SJCRH30 (cell line): ENCODE data around the gene SF1. TPM values are rescaled to one million over a fixed set of nuclear protein-coding genes. Genes with fewer than 3 reads are reported as not detected.

Experiments
- DNase-seq, 2 experiments: peaks; one replicate each; pipeline ENCODE4 v3.0.0-alpha.2; 2015 to 2020
- H3K27ac ChIP-seq: fragments of 250-450 bp; sonication (Bioruptor Pico); 2 replicates; pipeline ENCODE4 v1.5.1; 2020; ENCODE audit warnings: mild to moderate bottlenecking, moderate library complexity
- H3K27me3 ChIP-seq: fragments of 250-450 bp; sonication (Bioruptor Pico); 2 replicates; pipeline ENCODE4 v1.5.1; 2020; ENCODE audit warnings: mild to moderate bottlenecking, moderate library complexity
- H3K36me3 ChIP-seq: fragments of 250-450 bp; sonication (Bioruptor Pico); 2 replicates; pipeline ENCODE4 v1.5.1; 2020; ENCODE audit warnings: mild to moderate bottlenecking, moderate library complexity
- H3K4me1 ChIP-seq: fragments of 250-450 bp; sonication (Bioruptor Pico); 2 replicates; pipeline ENCODE4 v1.5.1; 2020; ENCODE audit warnings: mild to moderate bottlenecking, moderate library complexity
- H3K4me3 ChIP-seq: fragments of 250-450 bp; sonication (Bioruptor Pico); 2 replicates; pipeline ENCODE4 v1.5.1; 2020; ENCODE audit warnings: mild to moderate bottlenecking, moderate library complexity
- H3K9me3 ChIP-seq: fragments of 250-450 bp; sonication (Bioruptor Pico); replicated peaks from 2 replicates; pipeline ENCODE4 v1.5.1; 2020; ENCODE audit warnings: mild to moderate bottlenecking, moderate library complexity
- total RNA-seq: library from RNA; depleted of rRNA; stranded (reverse); fragments of >200 nt; shearing (Covaris generic); gene quantifications from 2 replicates; pipeline ENCODE4 v1.2.3, GENCODE V29; 2014

The SF1 gene
- total RNA-seq, 1 experiment from 2014 or later, result 117 TPM

- H3K27ac ChIP-seq, result no peak overlapping the region
- no peaks in the 10 kb centered on the region for H3K36me3 ChIP-seq
- H3K9me3 ChIP-seq, result no peaks in the 10 kb centered on the region
- H3K27me3 ChIP-seq, result peaks cover 31% of the 10 kb centered on the region
- no peak overlapping the region for H3K4me3 ChIP-seq
- peak in 1 of 2 experiments; percentile 53 for DNase-seq
- H3K4me1 ChIP-seq, result peaks cover 6% of the 10 kb centered on the region; the same call in 1 of the 2 replicates
Observed at GRCh38 chr11:64742889-64743590, 35.3 kb downstream of the SF1 start.

GRCh38 chr11:64742087-64742888 is 36.1 kb downstream of the SF1 start:
- Histone ChIP-seq H3K27me3 (peaks cover 31% of the 10 kb centered on the region), H3K4me3 (no peak overlapping the region), H3K36me3 (no peaks in the 10 kb centered on the region), H3K27ac (no peak overlapping the region), H3K4me1 (peaks cover 6% of the 10 kb centered on the region; the same call in 1 of the 2 replicates), H3K9me3 (no peaks in the 10 kb centered on the region)
- no peak for DNase-seq

GRCh38 chr11:64741375-64742086 is 36.8 kb downstream of the SF1 start:
- Histone ChIP-seq H3K36me3 (no peaks in the 10 kb centered on the region), H3K27ac (no peak overlapping the region), H3K9me3 (no peaks in the 10 kb centered on the region), H3K4me3 (no peak overlapping the region), H3K4me1 (peaks cover 6% of the 10 kb centered on the region; the same call in 1 of the 2 replicates), H3K27me3 (peaks cover 31% of the 10 kb centered on the region)
- DNase-seq, result no peak

GRCh38 chr11:64739871-64740270 is 38.5 kb downstream of the SF1 start:
- H3K4me1 ChIP-seq, result peaks cover 6% of the 10 kb centered on the region; the same call in 1 of the 2 replicates
- no peaks in the 10 kb centered on the region for H3K9me3 ChIP-seq
- no peaks in the 10 kb centered on the region for H3K36me3 ChIP-seq
- DNase-seq, result no peak
- peaks cover 25% of the 10 kb centered on the region for H3K27me3 ChIP-seq
- no peak overlapping the region for H3K27ac ChIP-seq
- H3K4me3 ChIP-seq, result no peak overlapping the region

GRCh38 chr11:64736654-64737053 is 41.7 kb downstream of the SF1 start:
- Histone ChIP-seq H3K9me3 (no peaks in the 10 kb centered on the region), H3K27me3 (peaks cover 3% of the 10 kb centered on the region; the same call in 1 of the 2 replicates)

GRCh38 chr11:64735725-64736259 is 42.5 kb downstream of the SF1 start:
- Histone ChIP-seq H3K36me3 (no peaks in the 10 kb centered on the region), H3K4me3 (no peak overlapping the region), H3K27me3 (peaks cover 3% of the 10 kb centered on the region; the same call in 1 of the 2 replicates), H3K27ac (no peak overlapping the region), H3K9me3 (no peaks in the 10 kb centered on the region), H3K4me1 (no peaks in the 10 kb centered on the region)
- DNase-seq, result no peak

More at GRCh38 chr11:64736654-64737053, 41.7 kb downstream of the SF1 start:
- Histone ChIP-seq H3K4me3 (no peak overlapping the region), H3K27ac (no peak overlapping the region), H3K4me1 (no peaks in the 10 kb centered on the region), H3K36me3 (no peaks in the 10 kb centered on the region)
- no peak for DNase-seq

GRCh38 chr11:64734811-64735724 is 43.3 kb downstream of the SF1 start:
- Histone ChIP-seq H3K27ac (no peak overlapping the region), H3K4me1 (no peaks in the 10 kb centered on the region), H3K9me3 (no peaks in the 10 kb centered on the region), H3K4me3 (no peak overlapping the region), H3K36me3 (no peaks in the 10 kb centered on the region), H3K27me3 (peaks cover under 1% of the 10 kb centered on the region; the same call in 1 of the 2 replicates)
- no peak for DNase-seq

GRCh38 chr11:64731601-64732000 is 46.7 kb downstream of the SF1 start:
- no peak for DNase-seq
- no peak overlapping the region for H3K4me3 ChIP-seq
- H3K9me3 ChIP-seq, result no peaks in the 10 kb centered on the region
- H3K4me1 ChIP-seq, result no peaks in the 10 kb centered on the region
- H3K27me3 ChIP-seq, result no peaks in the 10 kb centered on the region
- H3K27ac ChIP-seq, result no peak overlapping the region
- no peaks in the 10 kb centered on the region for H3K36me3 ChIP-seq

GRCh38 chr11:64729851-64730382 is 48.4 kb downstream of the SF1 start:
- no peaks in the 10 kb centered on the region for H3K4me1 ChIP-seq
- no peaks in the 10 kb centered on the region for H3K27me3 ChIP-seq
- no peaks in the 10 kb centered on the region for H3K36me3 ChIP-seq
- no peak overlapping the region for H3K27ac ChIP-seq
- H3K4me3 ChIP-seq, result no peak overlapping the region
- no peak for DNase-seq
- no peaks in the 10 kb centered on the region for H3K9me3 ChIP-seq

GRCh38 chr11:64728757-64729365 is 49.5 kb downstream of the SF1 start:
- Histone ChIP-seq H3K27me3 (no peaks in the 10 kb centered on the region), H3K4me1 (no peaks in the 10 kb centered on the region)
- DNase-seq, result no peak

GRCh38 chr11:64726867-64727530 is 51.3 kb downstream of the SF1 start:
- H3K27me3 ChIP-seq, result no peaks in the 10 kb centered on the region
- H3K4me3 ChIP-seq, result no peak overlapping the region
- H3K9me3 ChIP-seq, result no peaks in the 10 kb centered on the region
- DNase-seq, result no peak
- H3K4me1 ChIP-seq, result no peaks in the 10 kb centered on the region
- H3K27ac ChIP-seq, result no peak overlapping the region
- H3K36me3 ChIP-seq, result no peaks in the 10 kb centered on the region

More at GRCh38 chr11:64728757-64729365, 49.5 kb downstream of the SF1 start:
- no peaks in the 10 kb centered on the region for H3K36me3 ChIP-seq
- no peaks in the 10 kb centered on the region for H3K9me3 ChIP-seq
- no peak overlapping the region for H3K4me3 ChIP-seq
- H3K27ac ChIP-seq, result no peak overlapping the region

- H3K36me3 ChIP-seq, result no peaks in the 10 kb centered on the region
- H3K4me1 ChIP-seq, result no peaks in the 10 kb centered on the region
- no peak for DNase-seq
- no peaks in the 10 kb centered on the region for H3K27me3 ChIP-seq
- H3K9me3 ChIP-seq, result no peaks in the 10 kb centered on the region
- no peak overlapping the region for H3K27ac ChIP-seq
- no peak overlapping the region for H3K4me3 ChIP-seq
Observed at GRCh38 chr11:64726211-64726641, 52.1 kb downstream of the SF1 start.
